Stimulated activated CD4-positive, alpha-beta T cell treated with anti-CD3 and anti-CD28 coated beads, Interleukin-1b, Interleukin-23, amount 100 ng/mL, for 24 hours (primary cell): ENCODE results near the gene CFAP45.

Source experiments
- DNase-seq, 4 experiments: peaks; one replicate each; pipeline ENCODE4 v3.0.0-alpha.2; 2020; ENCODE audit warnings: low read depth in 4 of 4, low spot score in 1 of 4

Gene CFAP45

DNA sequence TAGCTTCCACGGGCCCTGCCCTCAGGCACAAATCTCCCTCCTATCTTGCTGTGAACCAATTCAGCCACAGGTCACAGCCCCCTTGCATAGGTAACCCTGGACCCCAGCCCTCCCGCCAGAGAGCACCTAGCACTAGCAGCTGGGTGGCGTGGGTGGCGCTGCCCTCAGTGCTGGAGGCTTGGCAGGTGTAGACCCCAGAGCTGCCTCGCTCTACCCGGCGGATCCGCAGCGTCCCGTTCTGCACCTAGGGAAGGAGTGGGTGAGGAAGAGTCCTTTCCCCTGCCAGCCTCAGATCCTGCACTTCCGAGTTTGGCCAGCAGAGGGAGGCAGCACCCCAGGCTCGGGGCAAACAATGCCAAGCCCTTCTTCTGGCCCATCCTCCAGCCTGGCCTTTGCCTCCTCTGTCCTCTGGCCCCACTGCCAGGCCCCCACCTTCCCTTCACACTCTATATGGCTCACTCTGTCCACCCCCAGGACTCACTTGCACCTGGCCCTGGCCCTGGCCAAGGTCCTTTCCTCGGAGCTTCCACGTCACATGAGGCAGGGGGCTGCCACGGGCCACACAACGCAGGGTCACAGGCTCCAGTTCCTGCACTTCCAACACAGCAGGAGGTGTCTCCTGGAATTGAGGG is 36.4 kb upstream of the CFAP45 start:
- DNase-seq: peak; percentile 62 to 89 (median 70)

DNA sequence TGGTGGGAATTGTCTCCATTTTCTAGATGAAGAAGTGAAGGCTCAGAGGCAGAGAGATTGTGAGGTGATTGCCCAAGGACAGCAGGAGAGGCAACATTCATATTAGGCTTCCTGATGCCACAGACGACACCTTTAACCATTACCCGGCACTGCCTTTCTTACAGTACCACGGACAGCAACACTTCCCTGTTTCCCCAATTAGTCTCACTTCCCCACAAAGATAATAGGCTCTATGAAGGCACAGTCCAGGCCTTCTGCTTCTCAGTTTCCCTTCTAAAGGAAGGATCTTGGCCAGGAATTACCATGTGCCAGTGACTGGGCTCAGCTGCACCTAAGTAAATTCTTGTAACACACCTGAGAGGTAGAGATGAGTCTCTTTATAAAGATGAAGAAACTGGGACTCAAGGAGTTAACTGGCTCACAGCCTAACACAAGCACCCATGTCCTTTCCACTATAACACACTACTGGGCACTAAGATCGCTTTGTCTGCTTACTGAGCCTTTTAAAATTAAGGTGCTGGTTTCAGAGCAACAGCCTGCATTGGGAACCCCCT is 35.8 kb upstream of the CFAP45 start:
- DNase-seq: no peak

DNA sequence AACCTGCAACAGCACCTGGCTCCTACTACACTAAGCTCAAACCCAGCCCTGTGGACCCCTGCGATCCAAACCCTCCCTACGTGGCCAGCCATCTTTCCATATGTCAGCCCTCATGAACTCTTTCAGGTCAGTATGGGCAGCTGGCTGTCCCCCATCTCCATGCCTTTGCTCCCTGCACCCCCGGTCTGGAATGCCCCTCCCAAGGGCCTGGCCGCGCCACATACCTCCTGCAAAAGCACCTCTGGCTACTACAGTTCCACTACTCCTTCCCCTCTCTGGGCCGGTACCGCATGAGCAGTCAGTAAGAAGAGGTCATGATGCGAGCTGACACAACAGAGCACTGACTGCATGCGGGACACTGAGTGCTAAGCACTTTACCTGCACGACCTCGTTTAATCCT is 35.3 kb upstream of the CFAP45 start:
- no peak for DNase-seq

DNA sequence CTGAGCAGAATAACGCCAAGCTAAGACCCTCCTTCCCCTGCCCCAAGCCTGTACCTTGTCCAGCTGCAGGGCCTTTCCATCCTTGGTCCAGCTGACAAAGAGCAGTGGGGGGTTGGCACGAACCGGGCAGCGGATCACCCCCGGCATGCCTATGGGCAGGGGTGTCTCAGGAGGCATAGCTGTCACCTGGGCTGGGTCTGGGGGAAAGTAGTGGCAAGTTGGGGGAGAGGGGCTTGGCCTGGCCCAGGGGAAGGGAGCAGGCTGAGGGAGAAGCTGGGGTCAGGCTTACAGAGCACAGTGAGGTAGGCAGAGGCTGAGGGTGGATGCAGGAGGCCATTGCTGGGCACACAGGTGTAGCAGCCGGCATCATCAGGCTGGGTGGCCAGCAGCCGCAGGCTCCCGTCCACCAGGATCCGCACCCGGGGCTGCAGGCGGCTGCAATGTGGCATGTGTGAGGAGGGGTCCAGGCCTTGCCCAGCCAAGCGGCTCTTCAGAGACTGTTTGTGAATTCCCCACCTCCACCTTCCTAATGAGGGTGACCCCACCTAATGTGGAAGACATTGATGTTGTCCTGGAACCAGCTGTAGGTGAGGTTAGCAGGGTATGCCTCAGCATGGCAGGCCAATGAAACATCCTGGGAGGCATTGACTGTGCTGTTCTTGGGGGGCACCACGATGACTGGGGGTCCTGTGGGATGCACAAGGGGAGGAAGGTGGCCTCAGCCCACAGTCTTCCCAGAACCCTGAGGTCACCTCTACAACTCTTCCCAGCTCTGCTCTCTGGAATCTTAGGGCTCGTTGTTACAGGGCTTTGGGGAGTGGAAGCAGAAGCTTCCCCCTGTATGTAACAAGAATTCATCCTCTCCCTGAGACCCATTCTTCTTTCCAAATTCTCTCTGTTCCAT is 34.4 kb upstream of the CFAP45 start:
- no peak for DNase-seq

DNA sequence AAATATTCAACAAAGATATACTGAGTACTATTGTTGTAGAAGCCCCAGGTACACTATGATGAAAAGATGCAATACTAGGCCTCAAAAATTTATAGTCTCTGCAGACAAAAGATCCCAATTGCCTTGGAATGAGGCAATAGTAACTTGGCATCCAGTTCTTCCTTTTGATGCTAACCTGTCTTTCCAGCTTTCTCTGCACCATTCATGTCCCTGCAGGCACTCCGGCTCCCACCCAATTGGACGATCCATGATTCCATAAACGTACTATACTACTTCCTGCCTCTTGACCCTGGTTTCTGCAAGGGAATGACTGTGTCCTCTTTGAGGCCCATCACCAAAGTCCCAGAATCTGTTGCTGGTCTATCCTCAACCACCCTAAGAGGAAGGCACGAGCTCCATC is 33.4 kb upstream of the CFAP45 start:
- DNase-seq: no peak

DNA sequence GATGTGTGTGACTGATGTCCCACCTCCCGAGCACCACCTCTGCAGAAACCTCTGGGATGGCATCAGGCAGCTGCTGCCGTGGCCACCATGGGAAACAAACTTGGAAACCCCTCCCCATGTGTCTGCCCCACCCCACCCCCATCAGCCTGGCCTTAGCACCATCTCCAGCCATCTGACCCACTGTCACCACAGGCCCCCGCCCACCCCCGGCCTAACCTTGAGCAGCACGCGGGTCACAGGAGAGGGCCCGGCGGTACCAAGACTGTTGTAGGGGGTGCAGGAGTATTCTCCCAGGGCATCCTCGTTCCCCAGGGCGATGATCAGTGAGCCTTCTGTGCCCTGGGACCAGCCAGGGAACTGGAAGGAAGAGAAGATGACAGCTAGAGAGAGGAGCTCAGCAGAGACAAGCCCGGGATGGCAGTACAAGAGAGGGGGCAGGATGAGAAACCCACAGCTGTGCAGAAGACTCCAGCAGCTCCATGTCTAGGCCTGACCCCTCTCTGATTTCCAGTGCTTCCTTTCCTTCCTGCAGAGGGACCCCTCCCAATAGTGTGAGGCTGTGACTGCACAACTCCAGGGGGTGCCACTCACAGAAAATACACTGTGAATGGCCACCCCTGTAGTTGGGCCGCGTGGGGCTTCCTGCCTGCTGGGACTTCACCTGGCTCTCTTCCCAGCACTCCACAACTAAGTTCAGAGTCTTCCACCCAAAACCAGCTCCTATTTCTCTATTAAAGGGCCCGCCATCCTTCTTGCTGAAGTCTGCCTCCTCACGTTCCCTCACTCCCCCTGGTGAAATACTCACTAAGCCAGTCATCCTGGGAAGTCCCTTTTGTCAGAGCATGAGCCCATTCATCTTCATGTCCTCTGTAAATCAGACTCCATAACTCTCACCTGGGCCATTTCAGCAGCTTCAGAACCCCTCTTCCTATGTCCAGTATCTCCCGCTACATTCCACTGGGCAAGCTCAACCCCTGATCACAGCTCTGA is 32.6 kb upstream of the CFAP45 start:
- DNase-seq: no peak

DNA sequence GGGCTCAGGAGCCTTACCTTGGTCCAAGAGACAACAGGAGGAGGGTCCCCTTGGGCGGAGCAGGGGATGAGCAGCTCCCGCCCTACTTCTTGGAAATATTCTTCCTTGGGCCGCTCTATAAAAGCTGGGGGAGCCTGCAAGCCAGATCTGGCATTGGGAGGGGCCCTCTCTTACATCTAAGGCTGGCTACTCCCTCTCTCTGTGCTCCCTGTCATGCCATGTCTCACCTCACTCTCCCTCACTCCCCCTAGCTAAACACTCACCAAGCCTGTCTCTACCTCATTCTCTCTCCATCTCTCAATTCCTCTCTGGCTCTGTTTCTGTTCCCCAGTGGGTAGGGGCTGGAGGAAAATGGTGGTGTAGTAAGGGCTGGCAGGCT is 31.8 kb upstream of the CFAP45 start:
- DNase-seq: no peak

DNA sequence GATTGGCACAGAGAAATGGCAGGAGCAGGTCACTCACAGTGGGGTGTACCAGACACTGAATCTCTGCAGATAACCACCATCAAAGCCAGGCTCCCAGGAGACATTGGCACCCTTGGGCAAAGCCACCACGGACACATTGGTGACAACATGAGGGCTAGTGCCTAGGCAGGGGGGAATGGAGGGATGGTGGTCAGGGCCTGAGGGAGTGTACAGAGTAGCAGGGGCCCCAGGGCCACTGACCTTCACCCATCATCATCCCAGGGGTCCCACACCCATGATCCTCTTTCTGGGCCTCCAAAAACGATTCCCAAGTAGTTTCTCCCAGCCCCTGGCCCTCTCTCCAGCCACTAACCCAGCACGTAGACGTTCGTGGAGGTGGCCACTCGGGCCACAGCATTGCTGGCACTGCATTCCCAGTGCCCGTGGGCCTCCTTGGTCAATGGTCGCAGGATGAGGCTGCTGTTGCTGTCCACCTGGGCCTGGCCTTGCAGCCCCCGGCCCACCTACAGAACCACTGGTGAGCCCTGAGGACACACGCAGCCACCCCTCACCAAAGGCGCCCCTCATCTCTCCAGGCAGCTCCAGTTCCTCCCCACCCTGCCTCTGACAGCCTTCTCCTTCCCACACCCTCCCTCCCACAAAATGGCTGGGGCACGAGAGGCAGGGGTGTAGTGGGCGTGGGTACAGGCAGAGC is 31.3 kb upstream of the CFAP45 start:
- DNase-seq: no peak

DNA sequence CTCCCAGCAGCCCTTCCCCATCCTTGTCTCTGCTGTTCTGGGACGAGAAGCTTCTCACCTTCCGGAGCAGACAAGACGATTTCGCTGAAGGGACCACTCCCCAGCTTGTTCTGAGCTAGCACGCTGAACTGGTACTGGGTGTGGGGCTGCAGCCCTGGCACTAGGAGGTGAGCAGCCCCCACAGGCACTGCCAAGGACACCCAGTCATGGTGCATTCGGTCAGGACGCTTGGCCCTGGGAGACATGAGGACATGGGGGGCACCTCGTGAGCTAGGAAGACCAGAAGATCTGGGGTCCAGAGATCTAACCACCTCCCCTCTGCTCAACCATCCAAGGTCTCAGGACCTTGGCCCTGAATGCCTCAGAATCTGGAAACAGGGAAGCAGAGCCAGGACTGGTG is 30.7 kb upstream of the CFAP45 start:
- no peak for DNase-seq

DNA sequence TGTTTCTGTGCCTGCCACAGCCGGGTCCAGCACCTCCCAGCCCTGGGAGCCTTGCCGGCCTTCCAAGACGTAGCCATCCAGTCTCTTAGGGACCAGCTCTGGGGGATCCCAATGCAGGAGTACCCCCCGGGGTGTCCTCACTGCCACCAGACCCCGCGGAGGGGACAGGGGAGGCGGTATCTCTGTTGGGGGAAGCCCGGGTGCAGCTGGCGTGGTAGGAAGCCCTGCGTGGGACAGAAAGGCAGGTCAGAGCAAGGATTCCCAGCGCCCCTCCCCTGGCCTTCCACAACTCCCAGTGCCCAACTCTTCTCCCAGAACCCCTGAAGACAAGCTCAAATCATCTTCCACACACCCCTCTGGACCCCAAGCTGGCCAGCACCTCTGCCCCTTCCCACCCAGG is 30.3 kb upstream of the CFAP45 start:
- no peak for DNase-seq

DNA sequence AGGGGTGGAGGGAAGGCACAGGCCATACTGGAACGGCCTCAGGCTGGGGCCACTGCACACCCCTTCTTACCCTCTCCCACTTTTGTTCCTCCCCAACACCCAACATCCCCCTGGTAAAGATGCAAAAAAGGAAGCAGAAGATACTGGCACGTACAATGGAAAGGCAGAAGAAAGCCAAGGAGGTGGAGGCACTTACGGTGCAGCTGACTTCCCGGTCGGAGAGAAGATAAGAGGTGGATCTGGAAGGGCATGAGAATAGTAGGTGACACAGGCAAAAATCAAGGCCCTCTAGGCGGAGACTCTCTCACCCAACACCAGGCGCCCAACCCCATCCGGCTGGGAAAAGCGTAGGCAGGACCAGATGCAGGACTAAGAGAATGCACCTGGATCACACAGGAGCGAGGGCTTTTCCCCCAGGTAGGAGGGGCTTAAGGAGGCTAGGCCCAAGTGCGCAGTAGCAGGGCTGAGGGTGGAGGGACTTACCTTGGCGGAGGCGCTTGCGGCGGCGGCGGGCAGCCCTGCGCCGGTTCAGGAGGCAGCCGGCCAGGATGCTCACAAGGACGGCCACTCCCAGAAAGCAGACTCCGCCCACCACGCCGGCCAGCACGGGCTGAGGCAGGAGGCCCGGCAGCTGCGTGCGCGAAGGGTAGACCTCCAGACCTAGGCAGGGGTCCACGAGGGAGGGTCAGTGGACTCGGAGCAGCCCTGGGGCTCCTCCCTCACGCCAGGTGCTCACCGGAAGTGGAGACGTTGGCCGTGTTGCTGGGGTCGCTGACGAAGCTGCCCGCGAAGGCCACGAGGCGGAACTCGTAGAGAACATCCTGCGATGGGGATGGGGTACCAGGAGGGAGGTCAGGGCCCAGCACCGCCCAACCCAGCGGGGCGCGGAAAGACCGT is 29.4 kb upstream of the CFAP45 start:
- no peak for DNase-seq

DNA sequence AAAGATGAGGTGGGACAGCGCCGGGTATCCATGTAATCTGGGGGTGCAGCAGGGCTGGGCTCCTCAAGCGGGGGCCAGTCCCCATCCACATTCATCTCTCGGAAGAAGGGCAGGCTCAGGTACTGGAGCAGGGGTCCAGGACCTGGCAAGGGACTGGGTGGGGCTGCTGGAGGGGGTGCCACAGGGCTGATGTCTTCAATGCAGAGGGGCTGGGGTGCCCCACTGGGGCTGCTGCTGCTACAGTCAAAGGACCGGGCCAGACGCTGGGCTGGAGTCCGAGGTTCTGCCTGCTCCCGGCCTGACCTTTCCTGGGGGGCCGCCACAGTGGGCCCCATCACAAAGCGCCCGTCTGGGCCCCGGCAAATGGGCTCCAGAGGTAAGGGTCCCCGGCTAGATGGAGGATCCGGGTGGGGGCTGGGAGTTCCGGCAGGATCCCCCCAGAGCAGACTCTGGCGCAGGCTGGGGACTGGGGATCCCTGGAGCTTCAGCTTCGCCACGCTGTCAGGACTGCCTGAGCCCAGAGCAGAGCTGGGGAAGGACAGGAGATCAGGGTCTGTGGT is 28.6 kb upstream of the CFAP45 start:
- DNase-seq: no peak

DNA sequence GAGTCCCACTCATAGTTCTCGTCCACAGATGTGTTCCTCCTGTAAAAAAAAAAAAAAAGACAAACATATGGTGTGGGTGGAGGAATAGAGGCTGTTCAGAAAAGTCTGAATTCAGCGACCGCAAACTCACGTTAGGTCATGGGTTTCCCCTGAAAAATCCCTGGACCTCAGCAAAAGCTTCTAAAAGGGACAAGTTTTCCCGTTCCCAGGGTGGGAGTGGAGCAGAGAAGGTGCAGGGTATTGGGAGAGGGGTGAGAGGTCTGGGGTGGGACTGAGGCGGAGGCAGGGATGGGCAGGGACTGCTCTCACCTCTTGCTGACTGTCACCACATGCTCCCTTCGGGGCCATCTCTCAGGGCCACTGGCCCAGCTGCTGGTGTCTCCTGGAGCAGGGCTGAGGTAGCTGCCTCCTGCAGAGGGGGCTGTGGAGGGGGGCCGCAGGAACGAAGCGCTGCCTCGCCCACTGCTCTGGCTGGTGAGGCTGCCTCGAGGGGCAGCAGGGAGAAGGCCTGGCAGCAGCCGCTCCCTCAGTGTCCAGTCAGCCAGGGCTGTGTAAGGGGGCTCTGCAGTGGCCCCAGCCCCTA is 28.0 kb upstream of the CFAP45 start:
- DNase-seq: no peak

DNA sequence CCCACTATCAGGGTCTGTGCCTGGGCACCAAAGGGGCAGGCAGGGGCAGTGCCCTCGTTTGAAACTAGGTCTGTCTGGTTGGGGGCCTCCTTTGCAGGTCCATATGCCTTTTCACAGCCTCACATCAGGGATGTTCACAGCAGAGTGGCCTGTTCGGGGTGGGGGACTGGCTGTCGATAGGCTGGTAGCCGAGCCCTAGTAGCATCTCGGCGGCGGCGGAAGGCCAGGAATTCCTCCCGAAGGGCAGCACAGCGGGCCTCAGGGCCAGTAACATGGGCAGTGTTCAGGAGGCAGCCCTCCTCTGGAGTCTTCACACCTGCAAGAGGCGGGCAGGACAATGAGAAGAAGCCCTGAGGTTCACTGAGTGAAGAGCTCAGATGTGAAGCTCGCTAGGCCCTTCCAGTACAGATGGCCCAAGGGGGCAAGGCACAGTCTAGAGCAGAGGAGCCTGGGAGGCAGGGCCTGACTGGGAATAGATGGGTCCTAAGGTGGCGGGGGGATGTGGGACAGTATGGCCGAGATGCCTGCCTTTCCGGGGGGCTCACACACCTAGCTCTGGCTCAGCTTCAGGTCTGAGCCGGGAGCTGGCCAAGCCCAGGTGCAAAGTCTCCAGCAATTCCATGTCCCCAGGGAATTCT is 27.4 kb upstream of the CFAP45 start:
- no peak for DNase-seq

DNA sequence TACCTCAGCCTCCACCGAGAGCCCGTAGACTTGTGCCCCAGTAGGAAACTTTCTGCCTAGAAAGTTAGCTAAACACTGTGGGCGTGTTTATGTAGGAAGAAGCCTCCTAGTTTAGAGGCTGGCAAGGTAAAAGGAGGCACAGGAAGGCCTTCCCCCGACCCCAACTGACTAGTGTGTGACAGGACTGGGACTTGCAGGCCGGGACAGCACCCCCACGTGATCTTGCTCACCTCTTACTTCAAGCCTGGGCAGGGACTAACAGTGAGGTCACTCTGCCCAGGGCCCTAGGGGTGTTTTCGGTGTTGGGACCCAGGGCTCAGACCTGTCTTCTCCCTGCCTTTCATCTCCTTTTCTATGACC is 25.7 kb upstream of the CFAP45 start:
- peak in 2 of 4 experiments; percentile 21 to 26 for DNase-seq

DNA sequence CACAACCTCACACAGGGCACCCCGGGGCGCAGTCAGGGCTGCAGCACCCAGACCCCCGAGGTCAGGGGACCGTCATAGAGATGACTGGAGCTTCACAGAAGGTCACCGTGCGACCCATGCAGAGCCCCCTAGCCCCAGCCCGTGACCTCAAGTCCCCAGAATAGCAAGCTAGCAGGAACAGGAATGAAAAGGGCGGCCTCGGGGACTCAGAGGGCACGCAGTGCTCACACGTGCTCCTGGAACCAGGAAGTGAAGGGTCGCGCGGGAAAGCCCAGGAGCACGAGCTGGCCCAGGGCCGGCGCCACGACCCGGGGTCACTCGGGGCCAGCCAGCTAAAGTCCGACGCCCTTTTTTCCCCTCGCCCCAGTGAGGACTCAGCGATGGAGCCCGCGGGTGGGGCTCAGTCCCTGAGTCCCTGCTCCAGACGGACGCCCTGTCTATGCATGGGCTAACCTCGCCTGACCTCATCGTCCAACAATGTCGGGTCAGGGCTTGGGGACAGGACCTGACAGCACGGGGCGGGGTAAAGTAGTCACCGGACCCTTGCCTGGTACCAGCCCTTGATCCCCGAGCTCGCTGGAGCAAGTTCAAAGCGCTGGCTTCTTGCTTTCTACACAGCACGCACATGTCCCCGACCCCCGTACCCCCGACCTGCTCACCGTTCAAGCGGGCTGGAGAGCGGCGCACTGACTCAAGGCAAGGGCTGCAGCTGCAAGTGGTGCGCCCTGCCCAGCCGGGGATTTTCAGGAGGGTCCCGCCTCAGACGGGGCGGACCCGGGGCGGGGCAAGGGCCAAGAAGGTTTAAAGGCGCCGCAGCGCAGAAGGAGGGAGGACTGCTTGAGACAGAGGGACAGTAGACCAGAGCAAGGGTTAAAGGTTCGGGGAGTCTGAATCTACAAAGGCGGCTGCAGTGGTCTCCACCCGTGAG is 25.1 kb upstream of the CFAP45 start, which contains the start of gene TAGLN2:
TAGLN2 (minus strand) TSS at position 717 of the 928 bp plus-strand sequence. CDS start 4,998 bp downstream, outside the sequence.
- peak; percentile 74 to 90 (median 86) for DNase-seq
